H9 (cell line): ENCODE measurements around the gene DMP1. TPM values are rescaled to one million over a fixed set of nuclear protein-coding genes. Genes with fewer than 3 reads are reported as not detected.
"Not testable (repeated sequence)": the region's sequence is repeated elsewhere in the genome, so short reads cannot be mapped to it uniquely, and the experiment has no call there.

ENCODE experiments used
- DNase-seq: peaks from one replicate; pipeline ENCODE4 v3.0.0-alpha.2; 2017
- H2AFZ ChIP-seq: one replicate; pipeline ENCODE4 v1.6.1; 2013; ENCODE audit warnings: mild to moderate bottlenecking, low read length, control low read depth, moderate library complexity
- H2AK5ac ChIP-seq: 2 replicates; pipeline ENCODE4 v1.6.1; 2013; ENCODE audit warnings: low read length, control low read depth, mixed read lengths; ENCODE audit not compliant: insufficient read length
- H2BK120ac ChIP-seq: one replicate; pipeline ENCODE4 v1.6.1; 2013; ENCODE audit warnings: low read depth, mild to moderate bottlenecking, low read length, control low read depth, inconsistent platforms; ENCODE audit not compliant: poor library complexity, severe bottlenecking
- H2BK12ac ChIP-seq: 2 replicates; pipeline ENCODE4 v1.6.1; 2013; ENCODE audit warnings: low read length, control low read depth, mixed read lengths, low read depth; ENCODE audit not compliant: insufficient read length
- H2BK15ac ChIP-seq: 2 replicates; pipeline ENCODE4 v1.6.1; 2013; ENCODE audit warnings: low read depth, low read length, control low read depth
- H2BK20ac ChIP-seq: one replicate; pipeline ENCODE4 v1.6.1; 2013; ENCODE audit warnings: low read depth, mild to moderate bottlenecking, low read length, control low read depth, inconsistent platforms; ENCODE audit not compliant: poor library complexity, severe bottlenecking
- H2BK5ac ChIP-seq: 2 replicates; pipeline ENCODE4 v1.6.1; 2013; ENCODE audit warnings: low read length, control low read depth, mixed read lengths; ENCODE audit not compliant: insufficient read length
- H3K14ac ChIP-seq: 2 replicates; pipeline ENCODE4 v1.6.1; 2013; ENCODE audit warnings: low read length, control low read depth; ENCODE audit not compliant: insufficient read depth
- H3K18ac ChIP-seq: 2 replicates; pipeline ENCODE4 v1.6.1; 2013; ENCODE audit warnings: low read depth, mild to moderate bottlenecking, mixed read lengths, low read length, control low read depth; ENCODE audit not compliant: insufficient read length
- H3K23ac ChIP-seq: 2 replicates; pipeline ENCODE4 v1.6.1; 2013; ENCODE audit warnings: low read length, control low read depth, mixed read lengths, low read depth; ENCODE audit not compliant: insufficient read length
- H3K23me2 ChIP-seq: 2 replicates; pipeline ENCODE4 v1.6.1; 2013; ENCODE audit warnings: low read depth, mild to moderate bottlenecking, mixed read lengths, low read length, control low read depth; ENCODE audit not compliant: insufficient read length, poor library complexity, severe bottlenecking
- H3K27ac ChIP-seq: 2 replicates; pipeline ENCODE4 v1.5.1; 2013; ENCODE audit warnings: low read length, control low read depth, mixed read lengths, low read depth; ENCODE audit not compliant: insufficient read length
- H3K27me3 ChIP-seq: 2 replicates; pipeline ENCODE4 v1.6.1; 2013; ENCODE audit warnings: low read length, control low read depth, inconsistent platforms; ENCODE audit not compliant: insufficient read depth
- H3K4ac ChIP-seq: 2 replicates; pipeline ENCODE4 v1.6.1; 2013; ENCODE audit warnings: low read depth, mild to moderate bottlenecking, control low read depth, inconsistent platforms, low read length, moderate library complexity
- H3K4me1 ChIP-seq: 2 replicates; pipeline ENCODE4 v1.6.1; 2013; ENCODE audit warnings: low read length, control low read depth, inconsistent platforms; ENCODE audit not compliant: insufficient read depth
- H3K4me2 ChIP-seq: 2 replicates; pipeline ENCODE4 v1.6.1; 2013; ENCODE audit warnings: low read length, control low read depth, mixed read lengths; ENCODE audit not compliant: insufficient read length, insufficient read depth
- H3K56ac ChIP-seq: 2 replicates; pipeline ENCODE4 v1.6.1; 2013; ENCODE audit warnings: low read depth, mild to moderate bottlenecking, mixed read lengths, low read length, control low read depth; ENCODE audit not compliant: insufficient read length
- H3K79me1 ChIP-seq: 2 replicates; pipeline ENCODE4 v1.6.1; 2013; ENCODE audit warnings: low read depth, mild to moderate bottlenecking, moderate library complexity, low read length, control low read depth, inconsistent platforms; ENCODE audit not compliant: insufficient read depth, poor library complexity, severe bottlenecking
- H3K79me2 ChIP-seq: 2 replicates; pipeline ENCODE4 v1.6.1; 2013; ENCODE audit warnings: low read length, control low read depth, inconsistent platforms; ENCODE audit not compliant: insufficient read depth
- H3K9ac ChIP-seq: 2 replicates; pipeline ENCODE4 v1.6.1; 2013; ENCODE audit warnings: low read length, control low read depth, mixed read lengths; ENCODE audit not compliant: insufficient read length; ENCODE audit errors: extremely low read depth
- H3K9me3 ChIP-seq: one replicate; pipeline ENCODE4 v1.6.1; 2013; ENCODE audit warnings: low read depth, low read length, inconsistent platforms; ENCODE audit not compliant: control insufficient read depth
- H3T11ph ChIP-seq: one replicate; pipeline ENCODE4 v1.6.1; 2013; ENCODE audit warnings: mild to moderate bottlenecking, low read length, control low read depth, inconsistent platforms
- H4K20me1 ChIP-seq: one replicate; pipeline ENCODE4 v1.6.1; 2013; ENCODE audit not compliant: control insufficient read depth, insufficient read length, insufficient read depth
- H4K5ac ChIP-seq: 2 replicates; pipeline ENCODE4 v1.6.1; 2013; ENCODE audit warnings: low read depth, mild to moderate bottlenecking, mixed read lengths, low read length, control low read depth; ENCODE audit not compliant: insufficient read length
- H4K8ac ChIP-seq: replicated peaks from 2 replicates; pipeline ENCODE4 v1.6.1; 2013; ENCODE audit warnings: low read length, control low read depth, mixed read lengths, low read depth; ENCODE audit not compliant: insufficient read length
- H4K91ac ChIP-seq: 2 replicates; pipeline ENCODE4 v1.6.1; 2013; ENCODE audit warnings: low read depth, mild to moderate bottlenecking, moderate library complexity, mixed read lengths, low read length, control low read depth; ENCODE audit not compliant: insufficient read length
- H3K27ac Mint-ChIP-seq, 3 experiments: 2 replicates in 2 of 3; 3 replicates in 1 of 3; pipeline ENCODE4 v1.8.0; 2020 to 2021; ENCODE audit warnings: mixed read lengths in 3 of 3, mild to moderate bottlenecking in 1 of 3, moderate library complexity in 1 of 3
- H3K27me3 Mint-ChIP-seq: 2 replicates; pipeline ENCODE4 v1.8.0; 2021; ENCODE audit warnings: low read depth, mild to moderate bottlenecking, moderate library complexity, mixed read lengths
- H3K36me3 Mint-ChIP-seq, 3 experiments: 2 replicates in 2 of 3; 3 replicates in 1 of 3; pipeline ENCODE4 v1.8.0; 2020 to 2021; ENCODE audit warnings: low read depth in 3 of 3, mixed read lengths in 3 of 3; ENCODE audit not compliant: insufficient read depth in 1 of 3
- H3K4me1 Mint-ChIP-seq, 2 experiments: 2 replicates each; pipeline ENCODE4 v1.8.0; 2020; ENCODE audit warnings: mixed read lengths in 2 of 2
- H3K4me3 Mint-ChIP-seq, 2 experiments: 2 replicates in 1 of 2; 3 replicates in 1 of 2; pipeline ENCODE4 v1.8.0; 2020 to 2021; ENCODE audit warnings: mild to moderate bottlenecking in 2 of 2, mixed read lengths in 2 of 2, moderate library complexity in 1 of 2
- H3K9me3 Mint-ChIP-seq, 2 experiments: 2 replicates in 1 of 2; 3 replicates in 1 of 2; pipeline ENCODE4 v1.8.0; 2020; ENCODE audit warnings: mild to moderate bottlenecking in 2 of 2, mixed read lengths in 2 of 2, moderate library complexity in 1 of 2
- WGBS: extraction: QIAGEN DNeasy Blood & Tissue Kit; methylation state at CpG from one replicate; pipeline ENCODE4 v1.1.7; 2013; ENCODE audit warnings: missing lambda C conversion rate, low lambda C conversion rate, mixed read lengths; ENCODE audit not compliant: insufficient read length; ENCODE audit errors: extremely low coverage; 5-methylcytosine and 5-hydroxymethylcytosine counted together
- total RNA-seq: library from RNA; stranded (reverse); gene quantifications from 2 replicates; pipeline ENCODE4 v1.2.1, GENCODE V29; 2021

Gene DMP1
- total RNA-seq, 1 experiment from 2014 or later = not detected

GRCh38 chr4:87692060-87692459 is 42.0 kb downstream of the DMP1 start:
- H3K4me2 ChIP-seq = not testable (repeated sequence)

More at GRCh38 chr4:87692060-87692459, 42.0 kb downstream of the DMP1 start:
- H3T11ph ChIP-seq, H2BK5ac ChIP-seq, H4K91ac ChIP-seq, H3K9ac ChIP-seq, H3K27me3 ChIP-seq, DNase-seq, H3K56ac ChIP-seq, H2BK120ac ChIP-seq, H2BK15ac ChIP-seq, H2BK12ac ChIP-seq, H3K27ac ChIP-seq, H3K14ac ChIP-seq, H3K4ac ChIP-seq, H3K4me1 ChIP-seq, H2AK5ac ChIP-seq, H3K27ac Mint-ChIP-seq, H3K27me3 Mint-ChIP-seq, H3K4me3 Mint-ChIP-seq, H4K20me1 ChIP-seq, H3K4me1 Mint-ChIP-seq, H3K79me1 ChIP-seq, H3K79me2 ChIP-seq, H2AFZ ChIP-seq, H4K8ac ChIP-seq, H4K5ac ChIP-seq, H3K23me2 ChIP-seq, H2BK20ac ChIP-seq, H3K23ac ChIP-seq, H3K18ac ChIP-seq: not testable (repeated sequence)
- WGBS = no CpG with 5 or more reads among the region's 1 CpG
- peaks cover 39 to 62% (median 52%) of the 10 kb centered on the region in 3 experiments for H3K36me3 Mint-ChIP-seq
- peaks cover 61 to 77% of the 10 kb centered on the region in 2 experiments for H3K9me3 Mint-ChIP-seq
- H3K9me3 ChIP-seq = peaks cover 36% of the 10 kb centered on the region
